Breast epithelium (tissue), 4 donors: Measurements from ENCODE around the gene CEPT1. TPM values are rescaled to one million over a fixed set of nuclear protein-coding genes. Genes with fewer than 3 reads are reported as not detected.

Experiments used
- DNase-seq, 2 donors: peaks; one replicate each; pipeline ENCODE4 v3.0.0-alpha.2; 2019; ENCODE audit warnings: low spot score in 2 of 2
- H3K27ac ChIP-seq, 2 donors: fragments of 200-600 bp; sonication (generic) in 1 of 2; one replicate each; pipeline ENCODE4 v1.5.1; 2016 to 2019; ENCODE audit warnings: mild to moderate bottlenecking in 1 of 2
- H3K27me3 ChIP-seq, 2 donors: fragments of 200-600 bp; sonication (generic) in 1 of 2; one replicate each; pipeline versions ENCODE4 v1.5.1 to v1.6.0; 2017 to 2019; ENCODE audit warnings: control low read depth in 1 of 2, mild to moderate bottlenecking in 1 of 2
- H3K36me3 ChIP-seq: fragments of 200-600 bp; one replicate; pipeline ENCODE4 v1.5.1; 2019
- H3K4me1 ChIP-seq, 2 donors: fragments of 200-600 bp; sonication (generic); one replicate each; pipeline ENCODE4 v1.5.1; 2016 to 2019; ENCODE audit warnings: control low read depth in 1 of 2
- H3K4me3 ChIP-seq, 3 donors: fragments of 200-600 bp; sonication (generic); 1 replicate in 2 of 3; 2 replicates in 1 of 3; pipeline ENCODE4 v1.5.1; 2016 to 2019; ENCODE audit warnings: mild to moderate bottlenecking in 3 of 3, moderate library complexity in 2 of 3
- H3K9me3 ChIP-seq, 2 donors: fragments of 200-600 bp; sonication (generic) in 1 of 2; one replicate each; pipeline ENCODE4 v1.5.1; 2016 to 2019; ENCODE audit warnings: control low read depth in 1 of 2
- CTCF ChIP-seq, 3 donors: fragments of 450-650 bp; IDR thresholded peaks; one replicate each; pipeline ENCODE4 v1.5.1; 2016 to 2017; ENCODE audit warnings: antibody characterized with exemption in 3 of 3, mild to moderate bottlenecking in 3 of 3, moderate library complexity in 3 of 3
- POLR2A ChIP-seq: fragments of 450-650 bp; IDR thresholded peaks from one replicate; pipeline ENCODE4 v1.6.1; 2016; ENCODE audit warnings: antibody characterized with exemption, mild to moderate bottlenecking, moderate library complexity
- POLR2AphosphoS5 ChIP-seq, 3 donors: sonication (generic); formaldehyde crosslinking; IDR thresholded peaks; one replicate each; pipeline ENCODE4 v1.6.1; 2017; ENCODE audit warnings: antibody characterized with exemption in 3 of 3
- intact Hi-C: fragments of 100-400 bp; cut with DNase I; formaldehyde crosslinking; loops from one replicate; pipeline ENCODE4 v1.15.1; 2023; ENCODE audit warnings: low total_unique reads
- total RNA-seq, 3 donors: library from RNA; depleted of rRNA; stranded (reverse); fragments of >200 nt; gene quantifications; one replicate each; pipeline ENCODE4 v1.1.0, GENCODE V29; 2016

The CEPT1 gene
- total RNA-seq, 3 donors from 2014 or later, result 49.8 to 67.7 (median 62.5) TPM

GRCh38 chr1:111141245-111142220 lies 1.5 kb downstream of the CEPT1 start:
- no peak for DNase-seq
- Histone ChIP-seq H3K36me3 (no peaks in the 10 kb centered on the region), H3K4me3 (peak overlapping the region; percentile 88 to 96 (median 93)), H3K27me3 (no peaks in the 10 kb centered on the region), H3K4me1 (peaks cover 0 to 14% of the 10 kb centered on the region in 2 donors), H3K27ac (no peak overlapping the region), H3K9me3 (no peaks in the 10 kb centered on the region)
- TF ChIP-seq CTCF (IDR thresholded peaks at IDR 0.05) (no peak), POLR2AphosphoS5 (IDR thresholded peaks at IDR 0.05) (no peak), POLR2A (no peak)
- intact Hi-C loops, result no loop called here

GRCh38 chr1:111142356-111142975 lies 2.4 kb downstream of the CEPT1 start:
- H3K9me3 ChIP-seq, result no peaks in the 10 kb centered on the region
- no peaks in the 10 kb centered on the region for H3K27me3 ChIP-seq
- peaks cover 0 to 14% of the 10 kb centered on the region in 2 donors for H3K4me1 ChIP-seq
- no peaks in the 10 kb centered on the region for H3K36me3 ChIP-seq
- DNase-seq, result no peak
- H3K4me3 ChIP-seq, result no peak overlapping the region
- no peak for TF ChIP-seq POLR2AphosphoS5 (IDR thresholded peaks at IDR 0.05)
- no peak for TF ChIP-seq CTCF (IDR thresholded peaks at IDR 0.05)
- no peak for TF ChIP-seq POLR2A
- intact Hi-C loops, result no loop called here
- H3K27ac ChIP-seq, result no peak overlapping the region

GRCh38 chr1:111145542-111145941 lies 5.5 kb downstream of the CEPT1 start:
- no peaks in the 10 kb centered on the region for H3K27me3 ChIP-seq
- H3K4me1 ChIP-seq, result peaks cover 0 to 14% of the 10 kb centered on the region in 2 donors
- TF ChIP-seq POLR2AphosphoS5 (IDR thresholded peaks at IDR 0.05) (no peak), POLR2A (no peak), CTCF (IDR thresholded peaks at IDR 0.05) (no peak)
- H3K9me3 ChIP-seq, result no peaks in the 10 kb centered on the region
- no peak overlapping the region for H3K4me3 ChIP-seq
- no peaks in the 10 kb centered on the region for H3K36me3 ChIP-seq
- no peak overlapping the region for H3K27ac ChIP-seq
- intact Hi-C loops, result loop anchor here (5.0 kb wide), 1 partner anchor 118 kb away; no protein-coding TSS in a partner anchor
- no peak for DNase-seq

GRCh38 chr1:111145963-111146768 lies 6.1 kb downstream of the CEPT1 start:
- Histone ChIP-seq H3K36me3 (no peaks in the 10 kb centered on the region), H3K4me3 (no peak overlapping the region), H3K27ac (no peak overlapping the region), H3K9me3 (no peaks in the 10 kb centered on the region), H3K4me1 (peaks cover 0 to 10% of the 10 kb centered on the region in 2 donors), H3K27me3 (no peaks in the 10 kb centered on the region)
- TF ChIP-seq POLR2A (no peak), POLR2AphosphoS5 (IDR thresholded peaks at IDR 0.05) (no peak), CTCF (IDR thresholded peaks at IDR 0.05) (no peak)
- no peak for DNase-seq
- intact Hi-C loops, result loop anchor here (5.0 kb wide), 1 partner anchor 119 kb away; no protein-coding TSS in a partner anchor
